Spleen (tissue), 11 donors: Measurements from ENCODE around the gene SKA3. TPM values are rescaled to one million over a fixed set of nuclear protein-coding genes. Genes with fewer than 3 reads are reported as not detected.
"Not testable (repeated sequence)": the region's sequence is repeated elsewhere in the genome, so short reads cannot be mapped to it uniquely, and the experiment has no call there.

Experiments used
- DNase-seq: peaks from one replicate; pipeline ENCODE4 v3.0.0-alpha.2; 2020
- H3K27ac ChIP-seq, 8 donors: fragments of 200-600 bp; sonication (generic) in 7 of 8; 1 replicate in 4 of 8; 2 replicates in 4 of 8; pipeline versions ENCODE4 v1.5.0 to v1.8.0; 2016 to 2021; ENCODE audit warnings: inconsistent platforms in 4 of 8, mild to moderate bottlenecking in 4 of 8, moderate library complexity in 1 of 8
- H3K27me3 ChIP-seq, 7 donors: fragments of 200-600 bp; sonication (generic) in 6 of 7; replicated peaks in 1 of 7; 1 replicate in 4 of 7; 2 replicates in 3 of 7; pipeline versions ENCODE4 v1.5.0 to v1.8.0; 2016 to 2021; ENCODE audit warnings: inconsistent platforms in 3 of 7, mild to moderate bottlenecking in 1 of 7
- H3K36me3 ChIP-seq, 6 donors: fragments of 200-600 bp; sonication (generic) in 5 of 6; 1 replicate in 4 of 6; 2 replicates in 2 of 6; pipeline versions ENCODE4 v1.5.0 to v1.8.0; 2016 to 2021; ENCODE audit warnings: inconsistent platforms in 2 of 6
- H3K4me1 ChIP-seq, 6 donors: fragments of 200-600 bp; sonication (generic) in 5 of 6; 1 replicate in 3 of 6; 2 replicates in 3 of 6; pipeline versions ENCODE4 v1.5.0 to v1.8.0; 2016 to 2021; ENCODE audit warnings: inconsistent platforms in 3 of 6
- H3K4me3 ChIP-seq, 8 donors: fragments of 200-600 bp; sonication (generic) in 7 of 8; 1 replicate in 4 of 8; 2 replicates in 4 of 8; pipeline versions ENCODE4 v1.5.0 to v1.8.0; 2016 to 2021; ENCODE audit warnings: inconsistent platforms in 4 of 8, mild to moderate bottlenecking in 4 of 8, moderate library complexity in 2 of 8
- H3K9me3 ChIP-seq, 8 donors: fragments of 200-600 bp; sonication (generic) in 7 of 8; 1 replicate in 4 of 8; 2 replicates in 4 of 8; pipeline versions ENCODE4 v1.5.0 to v1.8.0; 2016 to 2021; ENCODE audit warnings: inconsistent platforms in 4 of 8
- CTCF ChIP-seq, 11 experiments: fragments of 200-600 bp in 7 of 11; fragments of 450-650 bp in 4 of 11; sonication (generic) in 4 of 11; IDR thresholded peaks in 8 of 11; conservative IDR thresholded peaks in 3 of 11; 1 replicate in 7 of 11; 2 replicates in 4 of 11; pipeline versions ENCODE4 v1.4.0 to v1.8.0; 2016 to 2021; ENCODE audit warnings: antibody characterized with exemption in 11 of 11, inconsistent platforms in 4 of 11, mild to moderate bottlenecking in 1 of 11
- POLR2A ChIP-seq, 3 donors: fragments of 450-650 bp; IDR thresholded peaks; one replicate each; pipeline ENCODE4 v1.5.1; 2017; ENCODE audit warnings: antibody characterized with exemption in 3 of 3, mild to moderate bottlenecking in 1 of 3
- POLR2AphosphoS5 ChIP-seq, 3 donors: sonication (generic); formaldehyde crosslinking; IDR thresholded peaks; one replicate each; pipeline ENCODE4 v1.5.1; 2017; ENCODE audit warnings: antibody characterized with exemption in 3 of 3
- WGBS, 5 donors: extraction: QIAGEN DNeasy Blood & Tissue Kit in 3 of 5; methylation state at CpG; one replicate each; pipeline versions ENCODE4 v1.1.5 to v1.1.7; 2013 to 2018; 5-methylcytosine and 5-hydroxymethylcytosine counted together
- intact Hi-C: fragments of 100-400 bp; cut with DNase I; formaldehyde crosslinking; loops from one replicate; pipeline ENCODE4 v1.15.0; 2023; ENCODE audit warnings: low total_unique reads
- polyA plus RNA-seq, 3 donors: library from polyadenylated mRNA; stranded (reverse); fragments of 200-250 nt; gene quantifications; one replicate each; pipeline ENCODE4 v1.2.1, GENCODE V29; 2013
- total RNA-seq, 7 donors: library from RNA; depleted of rRNA in 3 of 7; stranded (reverse); fragments of >200 nt in 3 of 7; fragmentation: NEBNext Ultra II Directional in 4 of 7; extraction: Animal tissue kit (Norgen Biotek cat#: 25700) in 4 of 7; gene quantifications; one replicate each; pipeline versions ENCODE4 v1.1.0 to v1.2.1, GENCODE V29; 2016 to 2021
- donor health status: healthy with polysubstance abuse.
- donor health status: DM: no; HTN: no; CAD: no; lungs with moderate emphysema.
- donor health status: DM: no; HTN: no; CAD: no.
- donor health status: Bipolar disorder and iron deficiency.
- donor health status: healthy.
- donor health status: DM: no; HTN: no; CAD: no.
- donor health status: DM: yes; HTN: yes; CAD: no.

SKA3 gene
- total and polyA plus RNA-seq, 10 donors = 0.65 to 5.0 (median 2.4) TPM

DNA sequence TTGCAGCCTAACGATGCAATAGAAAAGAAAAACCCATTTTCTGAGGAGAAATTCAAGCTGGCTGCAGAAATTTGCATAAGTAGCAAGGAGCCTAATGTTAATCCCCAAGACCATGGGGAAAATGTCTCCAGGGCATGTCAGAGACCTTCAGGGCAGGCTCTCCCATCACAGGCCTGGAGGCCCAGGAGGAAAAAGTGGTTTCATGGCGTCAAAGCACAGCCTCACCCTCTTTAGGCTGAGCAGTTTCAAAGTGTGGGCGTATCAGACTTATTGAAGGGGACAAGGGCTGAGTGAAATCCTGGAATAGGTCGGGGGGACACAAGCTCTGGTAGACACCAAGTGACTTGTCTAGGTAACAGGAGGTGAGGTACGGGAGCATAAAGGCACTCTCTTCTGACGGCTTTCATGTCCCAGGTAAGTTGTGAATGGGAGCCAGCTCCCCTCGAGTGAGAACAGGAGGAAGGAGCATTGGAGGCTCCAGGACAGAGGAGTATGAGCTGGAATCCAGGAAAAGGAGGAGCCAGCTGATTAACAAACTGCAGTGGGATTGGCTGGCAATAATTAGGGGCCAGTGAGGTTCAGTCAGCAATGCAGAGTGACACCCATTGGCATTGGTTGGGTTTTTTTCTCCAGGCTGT, 35.9 kb upstream of the SKA3 start:
- WGBS, 5 donors = 82 to 91% (median 87%) methylated on average over 7 of the region's 7 CpGs
- intact Hi-C loops = no loop called here
- H3K4me3 ChIP-seq = no peak overlapping the region
- H3K27me3 ChIP-seq = peaks cover 0 to 7% (median 0%) of the 10 kb centered on the region in 7 donors
- H3K9me3 ChIP-seq = peaks cover 0 to 12% (median 0%) of the 10 kb centered on the region in 8 donors
- no peaks in the 10 kb centered on the region for H3K4me1 ChIP-seq
- no peak overlapping the region for H3K27ac ChIP-seq
- H3K36me3 ChIP-seq = no peaks in the 10 kb centered on the region
- no peak for DNase-seq
- TF ChIP-seq CTCF (IDR thresholded peaks at IDR 0.05 in 8 of 11, conservative IDR thresholded peaks at IDR 0.05 in 3 of 11) (no peak), POLR2AphosphoS5 (IDR thresholded peaks at IDR 0.05) (no peak), POLR2A (IDR thresholded peaks at IDR 0.05) (no peak)

DNA sequence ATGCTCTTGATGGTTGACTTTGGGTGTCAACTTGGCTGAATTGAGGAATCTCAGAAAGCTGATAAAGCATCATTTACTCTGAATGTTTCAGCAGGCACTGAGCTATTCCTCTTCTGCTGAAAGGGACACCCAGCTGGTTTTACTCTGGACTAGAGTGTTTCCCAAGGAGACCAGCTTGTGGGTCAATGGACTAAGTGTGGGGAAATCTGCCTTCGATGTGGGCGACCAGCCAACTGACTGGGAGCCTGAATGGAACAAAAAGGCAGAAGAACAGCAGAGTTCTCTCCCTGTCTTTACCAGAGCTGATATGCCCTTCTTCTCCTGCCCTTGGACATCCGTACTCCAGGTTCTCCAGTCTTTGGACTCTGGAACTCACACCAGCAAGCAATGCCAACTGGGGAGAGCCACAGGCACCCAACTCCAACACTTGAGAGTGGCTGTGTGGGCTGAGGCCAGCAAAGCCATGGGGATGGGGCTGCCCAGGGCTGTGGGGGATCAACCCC, 32.4 kb upstream of the SKA3 start:
- Histone ChIP-seq H3K27ac (no peak overlapping the region), H3K27me3 (peaks cover 0 to 7% (median 0%) of the 10 kb centered on the region in 7 donors), H3K9me3 (peaks cover 0 to 12% (median 0%) of the 10 kb centered on the region in 8 donors), H3K36me3 (no peaks in the 10 kb centered on the region), H3K4me3 (no peak overlapping the region), H3K4me1 (no peaks in the 10 kb centered on the region)
- WGBS, 5 donors = 68 to 92% (median 79%) methylated on average over 3 of the region's 3 CpGs
- DNase-seq = no peak
- no peak for TF ChIP-seq CTCF (IDR thresholded peaks at IDR 0.05 in 8 of 11, conservative IDR thresholded peaks at IDR 0.05 in 3 of 11)
- no peak for TF ChIP-seq POLR2A (IDR thresholded peaks at IDR 0.05)
- no peak for TF ChIP-seq POLR2AphosphoS5 (IDR thresholded peaks at IDR 0.05)
- intact Hi-C loops = no loop called here

DNA sequence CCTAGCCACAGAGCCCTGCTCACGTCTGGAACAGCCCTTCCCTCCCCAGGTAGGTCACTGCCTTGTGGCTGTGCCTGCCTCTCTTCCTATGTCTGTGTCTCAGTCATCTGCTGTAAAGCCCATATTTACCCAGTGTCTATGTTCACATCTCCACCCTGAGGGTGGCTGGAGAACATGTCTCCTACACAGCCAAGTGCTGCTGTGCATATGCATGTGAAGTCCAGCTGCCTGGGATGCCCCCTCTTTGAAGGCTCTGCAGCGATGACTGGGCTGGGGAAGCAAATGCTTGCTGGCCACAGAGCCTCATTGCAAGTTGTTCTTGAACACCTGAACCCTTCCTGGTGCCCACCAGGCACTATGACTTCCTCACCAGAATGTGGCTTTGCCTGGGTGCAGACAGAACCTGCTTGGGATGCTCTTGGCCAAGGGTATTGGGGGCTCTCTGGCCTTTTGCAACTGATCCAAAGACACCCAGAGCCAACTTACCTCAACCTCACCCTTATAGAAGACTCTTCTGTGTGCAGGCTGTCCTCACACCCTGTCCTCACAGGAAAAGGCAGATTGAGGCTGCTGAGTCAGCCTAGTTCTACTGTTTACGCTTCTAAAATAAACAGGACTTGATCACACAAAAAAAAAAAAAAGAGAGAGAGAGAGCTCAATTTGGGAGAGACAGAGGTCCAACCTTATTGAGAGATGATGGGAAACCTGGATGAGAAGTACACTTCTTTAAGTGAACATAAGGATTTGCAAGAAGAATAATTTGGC, 26.6 kb upstream of the SKA3 start:
- 54 to 76% (median 67%) methylated on average over 3 of the region's 3 CpGs for WGBS, 5 donors
- DNase-seq = no peak
- peaks cover 0 to 15% (median 4%) of the 10 kb centered on the region in 8 donors for H3K9me3 ChIP-seq
- no peaks in the 10 kb centered on the region for H3K36me3 ChIP-seq
- no peaks in the 10 kb centered on the region for H3K27me3 ChIP-seq
- H3K4me3 ChIP-seq = no peak overlapping the region
- H3K4me1 ChIP-seq = no peaks in the 10 kb centered on the region
- TF ChIP-seq POLR2A (IDR thresholded peaks at IDR 0.05) = no peak
- TF ChIP-seq CTCF (IDR thresholded peaks at IDR 0.05 in 8 of 11, conservative IDR thresholded peaks at IDR 0.05 in 3 of 11) = no peak
- TF ChIP-seq POLR2AphosphoS5 (IDR thresholded peaks at IDR 0.05) = no peak
- intact Hi-C loops = no loop called here
- no peak overlapping the region for H3K27ac ChIP-seq

- H3K27ac ChIP-seq, DNase-seq, H3K36me3 ChIP-seq, H3K4me3 ChIP-seq, intact Hi-C loops, H3K27me3 ChIP-seq, H3K4me1 ChIP-seq: not testable (repeated sequence)
- peaks cover 0 to 15% (median 4%) of the 10 kb centered on the region in 8 donors for H3K9me3 ChIP-seq
Measured at GRCh38 chr13:21201456-21202190, 25.3 kb upstream of the SKA3 start.

- H3K27me3 ChIP-seq, H3K27ac ChIP-seq, DNase-seq, intact Hi-C loops, H3K4me3 ChIP-seq, H3K36me3 ChIP-seq, H3K4me1 ChIP-seq: not testable (repeated sequence)
- 40 to 96% (median 82%) methylated on average over 1 to 4 of the region's 4 CpGs for WGBS, 5 donors
- peaks cover 0 to 15% (median 4%) of the 10 kb centered on the region in 8 donors for H3K9me3 ChIP-seq
Measured at GRCh38 chr13:21198391-21198790, 22.0 kb upstream of the SKA3 start.

DNA sequence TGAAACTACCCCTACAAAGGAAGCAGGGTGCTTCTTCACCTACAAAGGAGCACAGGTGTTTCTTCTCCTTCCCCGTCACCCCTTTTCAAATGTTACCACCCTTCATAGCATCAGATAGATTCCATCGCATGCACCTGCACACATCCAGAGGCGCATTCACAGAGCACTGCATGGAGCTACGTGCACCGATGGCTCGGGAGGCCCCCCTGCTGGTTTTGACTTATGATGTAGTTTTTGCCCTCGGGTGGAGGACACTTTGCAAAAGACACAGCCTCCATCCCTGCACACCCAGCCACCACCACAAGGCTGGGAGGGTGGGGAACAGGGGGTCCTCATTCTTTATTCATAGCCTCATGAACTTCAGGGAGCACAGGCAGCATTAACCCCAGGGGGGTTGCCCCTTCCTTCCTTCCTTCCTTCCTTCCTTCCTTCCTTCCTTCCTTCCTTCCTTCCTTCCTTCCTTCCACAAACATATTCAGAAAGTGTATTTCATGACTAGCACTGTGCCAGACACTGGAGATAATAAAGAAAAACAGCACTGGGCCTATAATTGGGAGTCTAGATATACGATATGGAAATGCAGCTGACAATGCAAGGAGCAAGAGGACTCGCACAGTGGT, 21.4 kb upstream of the SKA3 start:
- H3K27ac ChIP-seq, H3K4me3 ChIP-seq, H3K36me3 ChIP-seq, DNase-seq, H3K27me3 ChIP-seq, H3K4me1 ChIP-seq, intact Hi-C loops: not testable (repeated sequence)
- H3K9me3 ChIP-seq = peaks cover 0 to 15% (median 4%) of the 10 kb centered on the region in 8 donors
- WGBS, 5 donors = 79 to 86% (median 83%) methylated on average over 9 of the region's 9 CpGs

DNA sequence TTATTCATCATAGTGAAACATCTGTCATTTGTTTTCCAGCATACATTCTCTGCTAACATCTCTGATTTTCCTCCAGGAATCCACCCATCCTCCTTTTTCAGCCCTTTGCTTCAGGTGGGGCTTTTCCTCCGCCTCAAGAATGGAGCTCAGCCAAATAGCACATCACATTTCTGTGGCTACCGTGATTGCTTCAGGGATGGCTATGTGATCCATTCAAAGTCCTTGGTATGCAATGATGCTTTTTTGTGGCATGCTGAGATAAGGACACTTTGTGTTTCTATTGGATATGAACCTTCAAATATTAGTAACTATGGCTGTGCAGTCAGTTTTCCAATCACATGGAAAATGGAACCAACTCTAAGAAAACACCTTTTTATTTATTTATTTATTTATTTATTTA, 18.4 kb upstream of the SKA3 start:
- H3K4me1 ChIP-seq, H3K27ac ChIP-seq, intact Hi-C loops, DNase-seq, H3K27me3 ChIP-seq, H3K4me3 ChIP-seq, H3K36me3 ChIP-seq, H3K9me3 ChIP-seq: not testable (repeated sequence)
- WGBS, 5 donors = 82 to 91% (median 87%) methylated on average over 2 of the region's 2 CpGs
